ENCODE data around the gene MED28.

The MED28 gene

DNA sequence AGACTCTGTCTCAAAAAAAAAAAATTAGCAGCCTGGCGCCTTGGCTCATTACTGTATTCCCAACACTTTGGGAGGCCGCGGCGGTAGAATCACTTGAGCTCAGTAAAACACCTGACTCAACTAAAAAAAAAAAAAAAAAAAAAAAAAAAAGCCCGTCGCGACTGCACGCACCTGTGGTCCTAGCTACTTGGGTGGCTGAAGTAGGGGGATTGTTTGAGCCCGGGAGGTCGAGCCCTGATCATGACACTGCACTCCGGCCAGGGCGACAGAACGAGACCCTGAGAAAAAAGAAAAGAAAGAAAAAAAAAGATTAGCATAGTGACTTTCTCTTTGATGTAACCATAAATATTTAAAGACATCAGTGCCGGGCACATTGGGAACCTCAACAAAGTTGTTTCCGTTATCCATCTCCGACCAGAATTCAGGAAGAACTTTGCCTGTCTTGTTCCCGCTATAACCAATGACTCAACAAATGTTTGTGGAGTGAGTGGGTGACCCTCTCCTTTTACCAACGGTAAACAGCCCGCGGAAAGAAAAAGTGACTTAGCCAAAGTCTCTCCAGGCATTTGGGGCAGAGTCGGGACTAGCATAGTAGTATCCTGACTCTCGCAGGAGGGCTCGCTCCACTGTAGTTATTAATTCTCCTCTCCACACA is 553 bp upstream of the MED28 start (continued):
- TF ChIP-seq, protein P1, sequence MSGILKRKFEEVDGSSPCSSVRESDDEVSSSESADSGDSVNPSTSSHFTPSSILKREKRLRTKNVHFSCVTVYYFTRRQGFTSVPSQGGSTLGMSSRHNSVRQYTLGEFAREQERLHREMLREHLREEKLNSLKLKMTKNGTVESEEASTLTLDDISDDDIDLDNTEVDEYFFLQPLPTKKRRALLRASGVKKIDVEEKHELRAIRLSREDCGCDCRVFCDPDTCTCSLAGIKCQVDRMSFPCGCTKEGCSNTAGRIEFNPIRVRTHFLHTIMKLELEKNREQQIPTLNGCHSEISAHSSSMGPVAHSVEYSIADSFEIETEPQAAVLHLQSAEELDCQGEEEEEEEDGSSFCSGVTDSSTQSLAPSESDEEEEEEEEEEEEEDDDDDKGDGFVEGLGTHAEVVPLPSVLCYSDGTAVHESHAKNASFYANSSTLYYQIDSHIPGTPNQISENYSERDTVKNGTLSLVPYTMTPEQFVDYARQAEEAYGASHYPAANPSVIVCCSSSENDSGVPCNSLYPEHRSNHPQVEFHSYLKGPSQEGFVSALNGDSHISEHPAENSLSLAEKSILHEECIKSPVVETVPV (CRISPR knock-in tag; IDR thresholded peaks at IDR 0.05), result no peak

GRCh38 chr4:17616283-17616682 is 1.8 kb downstream of the MED28 start:
- TF ChIP-seq, protein P2, sequence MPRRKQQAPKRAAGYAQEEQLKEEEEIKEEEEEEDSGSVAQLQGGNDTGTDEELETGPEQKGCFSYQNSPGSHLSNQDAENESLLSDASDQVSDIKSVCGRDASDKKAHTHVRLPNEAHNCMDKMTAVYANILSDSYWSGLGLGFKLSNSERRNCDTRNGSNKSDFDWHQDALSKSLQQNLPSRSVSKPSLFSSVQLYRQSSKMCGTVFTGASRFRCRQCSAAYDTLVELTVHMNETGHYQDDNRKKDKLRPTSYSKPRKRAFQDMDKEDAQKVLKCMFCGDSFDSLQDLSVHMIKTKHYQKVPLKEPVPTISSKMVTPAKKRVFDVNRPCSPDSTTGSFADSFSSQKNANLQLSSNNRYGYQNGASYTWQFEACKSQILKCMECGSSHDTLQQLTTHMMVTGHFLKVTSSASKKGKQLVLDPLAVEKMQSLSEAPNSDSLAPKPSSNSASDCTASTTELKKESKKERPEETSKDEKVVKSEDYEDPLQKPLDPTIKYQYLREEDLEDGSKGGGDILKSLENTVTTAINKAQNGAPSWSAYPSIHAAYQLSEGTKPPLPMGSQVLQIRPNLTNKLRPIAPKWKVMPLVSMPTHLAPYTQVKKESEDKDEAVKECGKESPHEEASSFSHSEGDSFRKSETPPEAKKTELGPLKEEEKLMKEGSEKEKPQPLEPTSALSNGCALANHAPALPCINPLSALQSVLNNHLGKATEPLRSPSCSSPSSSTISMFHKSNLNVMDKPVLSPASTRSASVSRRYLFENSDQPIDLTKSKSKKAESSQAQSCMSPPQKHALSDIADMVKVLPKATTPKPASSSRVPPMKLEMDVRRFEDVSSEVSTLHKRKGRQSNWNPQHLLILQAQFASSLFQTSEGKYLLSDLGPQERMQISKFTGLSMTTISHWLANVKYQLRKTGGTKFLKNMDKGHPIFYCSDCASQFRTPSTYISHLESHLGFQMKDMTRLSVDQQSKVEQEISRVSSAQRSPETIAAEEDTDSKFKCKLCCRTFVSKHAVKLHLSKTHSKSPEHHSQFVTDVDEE (CRISPR knock-in tag; IDR thresholded peaks at IDR 0.05), result no peak
- TF ChIP-seq CREB5 (CRISPR knock-in tag; IDR thresholded peaks at IDR 0.05; ENCODE audit: low read depth), result no peak
- TF ChIP-seq, protein P1 (CRISPR knock-in tag; IDR thresholded peaks at IDR 0.05), result no peak
- no peak for TF ChIP-seq BACH2 (CRISPR knock-in tag; IDR thresholded peaks at IDR 0.05; ENCODE audit: borderline replicate concordance)
- TF ChIP-seq POU6F1 (CRISPR knock-in tag; IDR thresholded peaks at IDR 0.05; ENCODE audit: borderline replicate concordance, low read depth), result no peak
- no peak for TF ChIP-seq ZFP30 (CRISPR knock-in tag; IDR thresholded peaks at IDR 0.05)
- no peak for TF ChIP-seq OSR1 (CRISPR knock-in tag; IDR thresholded peaks at IDR 0.05)
- no peak for TF ChIP-seq TCF4 (CRISPR knock-in tag; IDR thresholded peaks at IDR 0.05; ENCODE audit: borderline replicate concordance)
- no peak for TF ChIP-seq ZNF565 (CRISPR knock-in tag; conservative IDR thresholded peaks at IDR 0.05; ENCODE audit: low read depth)
- no peak for TF ChIP-seq CSDC2 (CRISPR knock-in tag; IDR thresholded peaks at IDR 0.05)
- TF ChIP-seq ZFP3 (CRISPR knock-in tag; IDR thresholded peaks at IDR 0.05), result no peak
- no peak for ATAC-seq

DNA sequence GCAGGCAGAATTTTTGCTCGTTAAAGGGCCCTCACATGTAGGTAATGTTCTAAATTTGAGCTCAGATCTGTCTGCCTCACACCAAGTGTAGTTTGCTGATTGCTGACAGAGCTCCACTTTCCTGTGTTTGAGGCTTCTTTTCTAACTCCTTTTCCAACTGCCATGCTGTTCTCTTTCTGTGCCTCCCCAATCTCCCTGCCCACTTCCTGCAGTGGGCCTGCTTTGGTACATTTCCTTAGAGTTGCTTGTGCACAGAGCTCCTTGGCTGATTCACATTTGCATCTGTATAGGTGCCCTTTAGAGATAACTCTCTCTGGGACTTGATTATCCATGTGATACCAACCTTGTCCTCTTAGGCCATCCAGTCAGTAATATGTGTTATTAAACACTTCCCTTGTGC is 4.5 kb downstream of the MED28 start:
- ATAC-seq, result no peak
- TF ChIP-seq, protein P1 (CRISPR knock-in tag; IDR thresholded peaks at IDR 0.05), result no peak
- TF ChIP-seq ZC3H10 (CRISPR knock-in tag; IDR thresholded peaks at IDR 0.05), result no peak
- no peak for TF ChIP-seq BACH2 (CRISPR knock-in tag; IDR thresholded peaks at IDR 0.05; ENCODE audit: borderline replicate concordance)
- TF ChIP-seq PPARA (CRISPR knock-in tag; IDR thresholded peaks at IDR 0.05; ENCODE audit: borderline replicate concordance), result no peak
- no peak for TF ChIP-seq ZNF70 (CRISPR knock-in tag; IDR thresholded peaks at IDR 0.05)
- no peak for TF ChIP-seq CSDC2 (CRISPR knock-in tag; IDR thresholded peaks at IDR 0.05)
- TF ChIP-seq TCF4 (CRISPR knock-in tag; IDR thresholded peaks at IDR 0.05; ENCODE audit: borderline replicate concordance), result no peak
- no peak for TF ChIP-seq ISL1 (CRISPR knock-in tag; IDR thresholded peaks at IDR 0.05)
- no peak for TF ChIP-seq ZNF8 (CRISPR knock-in tag; IDR thresholded peaks at IDR 0.05)
- TF ChIP-seq, protein P3, sequence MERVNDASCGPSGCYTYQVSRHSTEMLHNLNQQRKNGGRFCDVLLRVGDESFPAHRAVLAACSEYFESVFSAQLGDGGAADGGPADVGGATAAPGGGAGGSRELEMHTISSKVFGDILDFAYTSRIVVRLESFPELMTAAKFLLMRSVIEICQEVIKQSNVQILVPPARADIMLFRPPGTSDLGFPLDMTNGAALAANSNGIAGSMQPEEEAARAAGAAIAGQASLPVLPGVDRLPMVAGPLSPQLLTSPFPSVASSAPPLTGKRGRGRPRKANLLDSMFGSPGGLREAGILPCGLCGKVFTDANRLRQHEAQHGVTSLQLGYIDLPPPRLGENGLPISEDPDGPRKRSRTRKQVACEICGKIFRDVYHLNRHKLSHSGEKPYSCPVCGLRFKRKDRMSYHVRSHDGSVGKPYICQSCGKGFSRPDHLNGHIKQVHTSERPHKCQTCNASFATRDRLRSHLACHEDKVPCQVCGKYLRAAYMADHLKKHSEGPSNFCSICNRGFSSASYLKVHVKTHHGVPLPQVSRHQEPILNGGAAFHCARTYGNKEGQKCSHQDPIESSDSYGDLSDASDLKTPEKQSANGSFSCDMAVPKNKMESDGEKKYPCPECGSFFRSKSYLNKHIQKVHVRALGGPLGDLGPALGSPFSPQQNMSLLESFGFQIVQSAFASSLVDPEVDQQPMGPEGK (CRISPR knock-in tag; IDR thresholded peaks at IDR 0.05; ENCODE audit: borderline replicate concordance), result no peak
- no peak for TF ChIP-seq ZNF565 (CRISPR knock-in tag; conservative IDR thresholded peaks at IDR 0.05; ENCODE audit: low read depth)
- no peak for TF ChIP-seq GLIS3 (CRISPR knock-in tag; IDR thresholded peaks at IDR 0.05)
- no peak for TF ChIP-seq ZFP30 (CRISPR knock-in tag; IDR thresholded peaks at IDR 0.05)
- no peak for TF ChIP-seq TOX (CRISPR knock-in tag; IDR thresholded peaks at IDR 0.05; ENCODE audit: borderline replicate concordance)
- no peak for TF ChIP-seq POU6F1 (CRISPR knock-in tag; IDR thresholded peaks at IDR 0.05; ENCODE audit: borderline replicate concordance, low read depth)
- no peak for TF ChIP-seq ZFP3 (CRISPR knock-in tag; IDR thresholded peaks at IDR 0.05)
- TF ChIP-seq CREB5 (CRISPR knock-in tag; IDR thresholded peaks at IDR 0.05; ENCODE audit: low read depth), result no peak

Data from SK-N-SH treated with all-trans-retinoic acid at 6 μM for 48 hours (cell line).